GM19328 (cell line): ENCODE measurements around the gene ASB15.

Experiments used
- ATAC-seq: cut with Tn5 transposase; IDR thresholded peaks from one replicate; pipeline ENCODE4 v1.9.1; 2021; ENCODE audit warnings: mild to moderate bottlenecking, moderate library complexity; ENCODE audit not compliant: unreplicated experiment

The ASB15 gene

DNA sequence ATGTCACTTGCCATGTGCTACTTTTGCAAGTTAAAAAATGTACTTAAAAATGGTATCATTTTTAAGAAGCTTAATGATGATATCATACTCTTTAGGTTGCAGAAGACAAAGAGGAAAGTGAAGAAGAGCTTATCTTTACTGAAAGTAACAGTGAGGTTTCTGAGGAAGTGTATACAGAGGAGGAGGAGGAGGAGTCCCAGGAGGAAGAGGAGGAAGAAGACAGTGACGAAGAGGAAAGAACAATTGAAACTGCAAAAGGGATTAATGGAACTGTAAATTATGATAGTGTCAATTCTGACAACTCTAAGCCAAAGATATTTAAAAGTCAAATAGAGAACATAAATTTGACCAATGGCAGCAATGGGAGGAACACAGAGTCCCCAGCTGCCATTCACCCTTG is 60.1 kb downstream of the ASB15 start:
- no peak for ATAC-seq

DNA sequence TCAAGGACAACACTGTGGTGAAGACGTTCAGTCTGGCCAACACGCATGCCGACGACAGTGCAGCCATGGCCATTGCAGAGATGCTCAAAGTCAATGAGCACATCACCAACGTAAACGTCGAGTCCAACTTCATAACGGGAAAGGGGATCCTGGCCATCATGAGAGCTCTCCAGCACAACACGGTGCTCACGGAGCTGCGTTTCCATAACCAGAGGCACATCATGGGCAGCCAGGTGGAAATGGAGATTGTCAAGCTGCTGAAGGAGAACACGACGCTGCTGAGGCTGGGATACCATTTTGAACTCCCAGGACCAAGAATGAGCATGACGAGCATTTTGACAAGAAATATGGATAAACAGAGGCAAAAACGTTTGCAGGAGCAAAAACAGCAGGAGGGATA is 60.7 kb downstream of the ASB15 start:
- ATAC-seq: no peak

DNA sequence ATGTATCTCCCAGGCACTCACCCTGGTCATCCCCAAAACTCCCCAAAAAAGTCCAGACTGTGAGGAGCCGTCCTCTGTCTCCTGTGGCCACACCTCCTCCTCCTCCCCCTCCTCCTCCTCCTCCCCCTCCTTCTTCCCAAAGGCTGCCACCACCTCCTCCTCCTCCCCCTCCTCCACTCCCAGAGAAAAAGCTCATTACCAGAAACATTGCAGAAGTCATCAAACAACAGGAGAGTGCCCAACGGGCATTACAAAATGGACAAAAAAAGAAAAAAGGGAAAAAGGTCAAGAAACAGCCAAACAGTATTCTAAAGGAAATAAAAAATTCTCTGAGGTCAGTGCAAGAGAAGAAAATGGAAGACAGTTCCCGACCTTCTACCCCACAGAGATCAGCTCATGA is 61.1 kb downstream of the ASB15 start:
- no peak for ATAC-seq

DNA sequence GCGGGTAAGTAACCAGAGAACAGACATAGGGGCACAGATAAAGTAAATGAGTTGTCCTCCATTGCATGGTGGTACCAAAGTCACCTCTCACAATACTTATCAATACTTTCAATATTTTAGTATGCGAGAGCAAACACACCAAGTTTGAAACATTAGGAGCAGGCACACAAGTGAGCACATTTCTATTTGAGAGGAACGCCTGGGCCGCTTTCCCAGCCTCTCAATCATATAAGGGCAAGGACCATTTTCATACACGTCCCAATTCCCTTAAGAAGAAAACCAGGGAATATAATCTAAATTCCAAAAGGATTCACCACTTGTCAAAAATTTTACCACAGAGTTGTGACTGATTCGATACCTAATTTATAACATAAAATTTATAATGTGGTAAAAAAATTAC is 61.6 kb downstream of the ASB15 start:
- ATAC-seq: no peak

DNA sequence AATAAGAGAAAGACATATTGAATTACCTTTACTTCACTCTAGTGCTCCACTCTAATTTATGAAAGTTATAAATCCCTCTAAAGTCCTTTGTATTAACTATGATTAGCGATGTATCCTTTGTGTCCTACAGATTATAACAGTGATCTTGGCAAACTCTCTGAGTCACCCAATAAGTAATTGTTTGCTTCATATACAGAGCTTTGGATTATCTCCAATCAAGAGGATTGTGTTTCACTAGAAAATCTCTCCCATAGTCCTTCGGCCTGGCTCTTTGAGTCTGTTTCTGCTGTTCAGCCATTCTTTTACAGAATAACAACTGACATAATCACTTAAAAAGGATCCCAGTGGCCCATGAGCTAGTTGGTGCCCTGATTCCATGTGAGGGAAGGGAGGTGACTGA is 63.5 kb downstream of the ASB15 start:
- no peak for ATAC-seq

DNA sequence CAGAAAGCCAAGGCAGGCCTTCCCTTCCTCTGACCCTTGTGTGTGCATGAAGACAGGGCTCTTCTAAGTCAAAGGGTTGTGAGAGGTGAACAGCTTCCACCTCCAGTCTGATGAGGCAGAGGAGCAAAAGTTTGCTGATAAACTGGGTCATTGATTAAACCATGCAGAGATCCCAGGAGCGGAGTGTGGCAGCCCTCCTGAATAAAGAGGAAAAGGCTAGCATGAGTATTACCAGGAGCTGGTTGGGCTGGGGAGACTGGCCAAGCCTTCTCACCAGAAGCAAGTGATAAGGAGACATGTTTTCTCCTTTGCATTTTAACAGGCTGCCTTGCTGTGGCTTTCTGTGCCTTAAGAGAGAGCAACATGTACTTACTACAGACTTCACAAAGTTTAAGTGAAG is 64.3 kb downstream of the ASB15 start:
- ATAC-seq: no peak

GRCh38 chr7:123666492-123666891 is 64.9 kb downstream of the ASB15 start:
- no peak for ATAC-seq

GRCh38 chr7:123669485-123669884 is 67.9 kb downstream of the ASB15 start:
- ATAC-seq: no peak

DNA sequence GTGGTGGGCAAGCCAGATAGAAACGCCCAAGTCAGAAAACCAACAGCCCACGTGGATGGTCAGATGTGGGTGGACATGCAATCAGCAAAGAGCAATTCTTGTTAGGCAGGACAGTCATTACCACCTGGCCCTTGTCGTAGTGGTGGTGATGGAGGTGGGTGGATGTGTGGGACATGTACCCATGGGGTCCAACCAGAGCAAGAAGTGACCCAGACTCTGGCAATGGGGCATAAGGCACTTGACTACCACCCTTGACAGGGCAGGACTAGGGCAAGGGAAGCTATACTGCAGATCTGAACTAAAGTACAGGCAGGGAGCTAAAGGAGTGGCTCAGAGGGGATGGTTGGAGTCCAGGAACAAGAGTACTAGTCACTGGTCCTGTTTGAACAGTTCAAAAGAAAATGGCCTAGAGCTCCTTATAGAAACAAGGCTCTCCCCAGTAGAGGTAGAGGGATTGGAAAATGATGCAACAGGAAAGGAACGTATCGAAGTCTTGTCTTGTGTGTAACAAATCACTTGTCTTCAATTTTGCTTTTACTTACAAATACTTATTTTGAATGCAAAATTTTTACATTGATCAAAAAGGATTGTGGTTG is 71.6 kb downstream of the ASB15 start:
- ATAC-seq: no peak

DNA sequence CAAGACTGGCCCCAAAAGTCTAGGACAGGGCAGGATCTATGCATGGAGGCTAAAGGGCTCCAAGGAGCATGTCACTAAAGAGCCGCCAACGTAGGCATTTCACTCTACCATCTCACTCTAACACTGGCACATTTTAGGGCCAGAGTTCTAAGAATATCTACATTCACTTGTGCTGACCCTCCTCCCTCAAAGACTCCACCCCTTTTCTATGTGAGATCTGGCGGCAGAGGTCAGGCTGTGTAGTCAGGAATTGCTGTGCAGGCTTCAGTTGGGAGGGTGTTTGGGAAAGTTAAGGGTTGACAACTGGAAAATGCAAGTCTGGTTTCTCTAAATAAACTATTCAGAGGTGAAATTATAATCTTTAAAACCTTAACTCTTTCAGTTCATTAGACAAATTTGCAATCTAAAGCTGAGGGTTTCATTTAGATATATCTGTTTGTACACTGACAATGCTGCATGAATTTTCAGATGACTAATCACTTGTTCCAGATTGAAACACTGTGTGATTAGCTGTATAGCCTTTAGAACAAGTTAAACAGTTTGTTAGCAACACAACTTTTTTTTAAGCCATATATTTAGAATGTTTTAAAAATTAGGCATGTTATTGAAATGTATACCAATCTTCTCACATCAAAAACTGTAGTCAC is 72.3 kb downstream of the ASB15 start:
- no peak for ATAC-seq

DNA sequence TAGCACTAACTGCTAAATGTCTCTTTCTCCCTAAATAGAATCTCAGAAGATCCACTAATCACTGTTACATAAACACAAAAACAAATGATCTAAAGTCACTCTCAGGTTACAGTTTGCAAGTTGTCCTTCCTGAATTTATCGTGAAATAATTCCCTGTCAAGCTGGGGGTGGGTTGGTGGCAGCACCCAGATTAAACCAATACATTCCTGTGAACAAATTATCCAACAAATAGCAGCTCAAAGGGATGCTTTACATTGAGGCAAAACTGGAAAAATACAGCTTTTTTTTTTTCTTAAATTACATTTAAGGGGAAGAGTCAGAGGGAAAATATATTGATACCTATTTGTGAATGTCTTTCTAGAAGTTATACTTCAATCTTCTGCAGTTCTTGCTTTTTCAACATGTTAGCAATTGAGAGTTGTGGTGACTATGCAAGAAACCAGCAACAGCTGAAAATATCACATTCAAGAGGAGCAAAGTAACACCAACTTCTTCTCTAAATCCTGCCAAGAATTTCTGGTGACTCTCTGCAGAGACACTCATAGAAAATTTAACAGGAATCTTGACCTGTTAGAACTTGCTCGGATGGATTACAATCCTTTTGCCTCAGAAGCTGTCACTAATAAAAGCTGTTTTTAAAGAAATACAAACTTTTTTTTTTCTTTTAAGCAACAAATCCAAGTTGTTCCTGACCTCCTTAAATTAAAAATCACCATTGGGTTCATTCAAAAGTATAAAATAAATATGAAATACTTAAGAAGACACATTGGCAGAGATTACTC is 73.0 kb downstream of the ASB15 start:
- ATAC-seq: no peak

DNA sequence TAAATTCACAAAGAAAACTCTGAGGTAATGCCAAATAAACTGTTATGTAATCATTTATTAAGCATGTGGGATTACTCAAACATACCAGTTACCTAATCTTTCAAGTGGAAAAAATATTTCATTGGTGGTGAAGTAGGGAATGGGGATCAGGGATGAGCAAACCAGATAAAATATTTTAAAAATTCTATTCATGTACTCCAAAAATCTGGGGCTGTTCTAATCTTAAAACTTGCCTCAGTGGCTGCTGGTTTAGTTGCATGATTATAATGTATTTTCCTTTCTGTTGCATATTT is 73.5 kb downstream of the ASB15 start:
- ATAC-seq: no peak

GRCh38 chr7:123677061-123677715 is 75.6 kb downstream of the ASB15 start:
- ATAC-seq: no peak

GRCh38 chr7:123679614-123680013 is 78.0 kb downstream of the ASB15 start:
- no peak for ATAC-seq

DNA sequence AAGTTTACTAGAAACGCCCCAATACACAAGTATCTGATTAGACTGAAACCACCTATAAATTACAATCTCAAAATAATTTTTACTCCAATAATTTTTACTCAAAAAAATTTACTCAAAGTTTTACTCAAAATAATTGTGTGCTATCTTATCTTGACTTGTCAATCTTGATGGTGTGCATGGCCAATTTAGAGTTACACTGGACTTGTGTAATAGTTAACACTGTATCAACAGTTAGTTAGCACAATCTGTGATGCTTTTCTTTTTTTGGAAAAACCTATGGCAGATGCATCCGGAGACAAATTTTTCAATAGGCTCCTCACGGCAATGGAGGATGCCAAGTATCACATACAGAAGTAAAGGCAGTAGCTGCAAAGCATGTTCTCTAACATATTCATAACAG is 79.0 kb downstream of the ASB15 start:
- no peak for ATAC-seq

DNA sequence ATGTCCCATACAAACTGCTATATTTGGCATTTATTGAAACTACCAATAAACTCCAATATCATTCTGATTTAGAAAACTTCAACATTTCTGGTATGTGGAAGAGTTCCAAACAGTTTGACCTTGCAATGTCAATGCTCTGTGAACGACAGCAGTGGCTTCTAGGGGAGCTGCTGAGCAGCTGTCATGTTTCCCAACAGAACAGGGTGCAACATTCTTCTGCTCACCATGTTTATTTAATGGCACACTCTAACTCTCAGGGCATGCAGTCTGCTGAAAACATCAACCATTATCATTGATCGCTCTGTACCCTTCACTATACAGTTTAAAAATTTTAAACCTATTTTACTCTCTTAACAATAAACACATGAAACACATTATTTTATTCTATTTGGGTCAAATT is 79.9 kb downstream of the ASB15 start:
- ATAC-seq: no peak

DNA sequence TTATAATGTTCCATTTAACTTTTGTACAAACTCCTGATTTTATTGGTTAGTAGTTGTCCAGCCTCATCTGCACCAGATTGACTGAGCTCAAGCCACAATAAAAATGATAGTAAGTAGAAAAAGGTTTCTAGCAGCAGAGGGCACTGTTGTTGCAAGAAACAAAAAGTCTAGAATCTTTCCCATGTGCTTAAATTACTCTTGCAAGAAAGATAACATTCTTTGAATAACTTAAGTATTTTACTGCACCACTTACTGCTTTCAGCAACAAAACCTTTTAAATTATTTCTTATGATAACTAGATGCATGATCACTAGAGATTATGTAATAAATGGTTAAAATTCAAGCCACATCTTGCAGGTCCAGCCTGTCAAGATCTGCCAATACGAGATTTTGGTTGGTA is 81.1 kb downstream of the ASB15 start:
- ATAC-seq: peak; percentile 64

- ATAC-seq: no peak
Observed at GRCh38 chr7:123687161-123687560, 85.5 kb downstream of the ASB15 start.

GRCh38 chr7:123687727-123688126 is 86.1 kb downstream of the ASB15 start:
- ATAC-seq: no peak
